K562 (cell line): Measurements from ENCODE around the gene LYAR. TPM values are rescaled to one million over a fixed set of nuclear protein-coding genes. Genes with fewer than 3 reads are reported as not detected.

Experiments used
- CBX8 ChIP-seq: fragments of 200-600 bp; sonication (generic); IDR thresholded peaks from 2 replicates; pipeline ENCODE4 v1.6.1; 2012; ENCODE audit warnings: borderline replicate concordance, mixed run types, low read depth, mild to moderate bottlenecking, moderate library complexity, mixed read lengths, low read length, control low read depth, inconsistent platforms; ENCODE audit not compliant: poor library complexity, severe bottlenecking; ENCODE audit errors: extremely low read depth
- DLX4 ChIP-seq: fragments of 250-450 bp; sonication (Bioruptor Pico); IDR thresholded peaks from 2 replicates; pipeline ENCODE4 v1.6.1; 2021; ENCODE audit warnings: mild to moderate bottlenecking
- DMBX1 ChIP-seq: fragments of 250-450 bp; sonication (Bioruptor Pico); IDR thresholded peaks from 2 replicates; pipeline ENCODE4 v1.8.0; 2022; ENCODE audit warnings: inconsistent platforms, mild to moderate bottlenecking, moderate library complexity, borderline replicate concordance
- DPF2 ChIP-seq: fragments of 450-650 bp; IDR thresholded peaks from 2 replicates; pipeline ENCODE4 v1.6.1; 2016
- FOXJ2 ChIP-seq: fragments of 200-800 bp; sonication (Bioruptor generic); IDR thresholded peaks from 2 replicates; pipeline ENCODE4 v1.6.1; 2016; ENCODE audit warnings: missing genetic modification characterization, missing compliant biosample characterization
- FOXK1 ChIP-seq: sonication (generic); formaldehyde crosslinking; IDR thresholded peaks from 2 replicates; pipeline ENCODE4 v1.8.0; 2022; ENCODE audit warnings: missing genetic modification reagents, mild to moderate bottlenecking, borderline replicate concordance
- MAFF ChIP-seq: IDR thresholded peaks from 2 replicates; pipeline ENCODE4 v1.6.1; 2012; ENCODE audit warnings: low read length, improper control_type of control experiment
- MEIS2 ChIP-seq: fragments of 450-650 bp; IDR thresholded peaks from 2 replicates; pipeline ENCODE4 v1.6.1; 2014; ENCODE audit warnings: mild to moderate bottlenecking; ENCODE audit not compliant: partially characterized antibody
- MIER1 ChIP-seq: fragments of 450-650 bp; IDR thresholded peaks from 2 replicates; pipeline ENCODE4 v1.6.1; 2016; ENCODE audit warnings: antibody characterized with exemption, mild to moderate bottlenecking, low read depth
- NCOA2 ChIP-seq, 2 experiments: fragments of 450-650 bp; IDR thresholded peaks; 2 replicates each; pipeline ENCODE4 v1.6.1; 2018; ENCODE audit warnings: mild to moderate bottlenecking in 2 of 2, moderate library complexity in 1 of 2; ENCODE audit not compliant: partially characterized antibody in 2 of 2
- NCOR1 ChIP-seq: fragments of 450-650 bp; IDR thresholded peaks from 2 replicates; pipeline ENCODE4 v1.6.1; 2016; ENCODE audit warnings: mild to moderate bottlenecking, moderate library complexity
- NFXL1 ChIP-seq: fragments of 450-650 bp; formaldehyde crosslinking; IDR thresholded peaks from 2 replicates; pipeline ENCODE4 v1.4.0; 2021; ENCODE audit warnings: mild to moderate bottlenecking
- NFYB ChIP-seq: IDR thresholded peaks from 2 replicates; pipeline ENCODE4 v1.6.1; 2011; ENCODE audit warnings: mild to moderate bottlenecking, moderate library complexity; ENCODE audit not compliant: insufficient read length; ENCODE audit errors: extremely low read depth
- PTRF ChIP-seq: fragments of 450-650 bp; IDR thresholded peaks from 2 replicates; pipeline ENCODE4 v1.6.1; 2016; ENCODE audit warnings: mild to moderate bottlenecking, missing genetic modification characterization, missing compliant biosample characterization
- RAD21 ChIP-seq, 2 experiments: fragments of 250-450 bp in 1 of 2; fragments of 450-650 bp in 1 of 2; sonication (Bioruptor Pico) in 1 of 2; formaldehyde crosslinking in 1 of 2; IDR thresholded peaks in 1 of 2; conservative IDR thresholded peaks in 1 of 2; 2 replicates each; pipeline versions ENCODE4 v1.4.0 to v1.8.0; 2020 to 2022; ENCODE audit warnings: mild to moderate bottlenecking in 2 of 2, moderate library complexity in 1 of 2
- RNF219 ChIP-seq: fragments of 250-450 bp; sonication (Bioruptor Pico); IDR thresholded peaks from 2 replicates; pipeline ENCODE4 v1.5.0; 2022; ENCODE audit warnings: mild to moderate bottlenecking
- TAF15 ChIP-seq: fragments of 200-400 bp; formaldehyde crosslinking; IDR thresholded peaks from 2 replicates; pipeline ENCODE4 v1.6.1; 2017; ENCODE audit warnings: mild to moderate bottlenecking, low read depth, low read length, moderate library complexity
- THRB ChIP-seq: fragments of 450-650 bp; formaldehyde crosslinking; conservative IDR thresholded peaks from 2 replicates; pipeline ENCODE4 v1.4.0; 2022; ENCODE audit warnings: mild to moderate bottlenecking, missing genetic modification characterization
- TSC22D4 ChIP-seq: fragments of 450-650 bp; IDR thresholded peaks from 2 replicates; pipeline ENCODE4 v1.6.1; 2016; ENCODE audit warnings: missing genetic modification characterization, missing biosample characterization, control low read depth
- USF1 ChIP-seq: sonication (generic); formaldehyde crosslinking; IDR thresholded peaks from 2 replicates; pipeline ENCODE4 v1.9.0; 2022; ENCODE audit warnings: mild to moderate bottlenecking, missing genetic modification reagents
- ZFP36 ChIP-seq: fragments of 150-350 bp; IDR thresholded peaks from 2 replicates; pipeline ENCODE4 v1.6.1; 2018; ENCODE audit warnings: low read length, low read depth; ENCODE audit not compliant: partially characterized antibody
- ZNF197 ChIP-seq: fragments of 200-800 bp; sonication (Bioruptor generic); IDR thresholded peaks from 2 replicates; pipeline ENCODE4 v1.6.1; 2016; ENCODE audit warnings: low read depth, missing genetic modification characterization, missing compliant biosample characterization
- ZNF583 ChIP-seq: fragments of 250-450 bp; sonication (Bioruptor Pico); IDR thresholded peaks from 2 replicates; pipeline ENCODE4 v1.4.0; 2020
- ZNF668 ChIP-seq: fragments of 250-450 bp; sonication (Bioruptor Pico); IDR thresholded peaks from 2 replicates; pipeline ENCODE4 v1.8.0; 2022; ENCODE audit warnings: mild to moderate bottlenecking, inconsistent platforms
- polyA plus RNA-seq, 8 experiments: library from polyadenylated mRNA; depleted of rRNA in 4 of 8; stranded (reverse) in 5 of 8; unstranded in 3 of 8; fragments of >200 nt; fragmentation: Nextera tagmentation in 2 of 8; fragmentation: Illumina TruSeq in 1 of 8; extraction: Ambion mirVana in 2 of 8; extraction: Trizol in 1 of 8; gene quantifications; 2 replicates each; pipeline versions ENCODE4 v1.2.1 to v1.2.3, GENCODE V29; 2011 to 2014; ENCODE audit warnings: inconsistent platforms in 1 of 8, missing spikeins in 1 of 8
- total RNA-seq, 7 experiments: library from RNA; depleted of rRNA in 6 of 7; stranded (reverse); fragments of >200 nt in 6 of 7; fragmentation: Illumina TruSeq in 2 of 7; extraction: Trizol in 2 of 7; gene quantifications; 2 replicates each; pipeline versions ENCODE4 v1.2.1 to v1.2.3, GENCODE V29; 2011 to 2021; ENCODE audit warnings: low replicate concordance in 1 of 7

Gene LYAR
- total and polyA plus RNA-seq, 9 of the 15 experiments (the other 6 are each of a cell fraction or from before 2014, with no cell fraction given) = 28.3 to 172 (median 127) TPM

GRCh38 chr4:4323705-4324534 is 34.0 kb upstream of the LYAR start (continued):
- TF ChIP-seq ZFP36 (no peak), MIER1 (no peak), USF1 (CRISPR knock-in tag) (no peak), MAFF (no peak), FOXJ2 (tag) (no peak), ZNF197 (CRISPR knock-in tag) (no peak), TSC22D4 (tag) (no peak), DLX4 (CRISPR knock-in tag) (no peak), NFXL1 (CRISPR knock-in tag) (no peak), NCOA2 (IDR thresholded peaks at IDR 0.05; ENCODE audit: partially characterized antibody in 2 of 2) (no peak), PTRF (tag) (peak; percentile 63; the same call in 1 of the 2 replicates), ZNF583 (0 out of 2 replicates have a peak, but pooled peaks have one; percentile 52), THRB (no peak), NCOR1 (peak; percentile 84), MEIS2 (no peak), NFYB (no peak), TAF15 (no peak), DMBX1 (CRISPR knock-in tag) (peak; percentile 29; the same call in 1 of the 2 replicates), FOXK1 (no peak), RAD21 (CRISPR knock-in tag; conservative IDR thresholded peaks at IDR 0.05 in 1 of 2, IDR thresholded peaks at IDR 0.05 in 1 of 2) (no peak), DPF2 (peak; percentile 86), RNF219 (CRISPR knock-in tag) (no peak), CBX8 (no peak), ZNF668 (no peak)
